B cell (primary cell): ENCODE measurements around the gene ACP7. TPM values are rescaled to one million over a fixed set of nuclear protein-coding genes. Genes with fewer than 3 reads are reported as not detected.

Source experiments
- ATAC-seq: fragments of 200-7000 bp; cut with Tn5 transposase; one replicate; pipeline ENCODE4 v1.10.0; 2021; ENCODE audit warnings: low read depth, mild to moderate bottlenecking, moderate number of reproducible peaks, moderate library complexity
- CTCF ChIA-PET: fragments of 350-600 bp; sonication (Branson Sonifier 250); formaldehyde crosslinking; loops from one replicate; lab custom pipeline; 2021; ENCODE audit warnings: antibody characterized with exemption, inconsistent platforms; lab: Charles Lee
- POLR2A ChIA-PET: fragments of 350-600 bp; sonication (Branson Sonifier 250); formaldehyde crosslinking; loops from one replicate; lab custom pipeline; 2021; ENCODE audit warnings: antibody characterized with exemption; lab: Charles Lee
- DNase-seq: peaks from one replicate; pipeline ENCODE4 v3.0.0; 2013
- H2AFZ ChIP-seq: 2 replicates; pipeline ENCODE4 v1.6.1; 2012; ENCODE audit warnings: mild to moderate bottlenecking, low read depth, low read length; ENCODE audit not compliant: insufficient read depth, poor library complexity, severe bottlenecking
- H3K27ac ChIP-seq, 2 donors: 1 replicate in 1 of 2; 2 replicates in 1 of 2; pipeline ENCODE4 v1.5.1; 2012 to 2013; ENCODE audit warnings: low read length in 2 of 2, mild to moderate bottlenecking in 2 of 2, moderate library complexity in 1 of 2
- H3K27me3 ChIP-seq, 4 experiments: fragments of 200-600 bp in 1 of 4; sonication (generic) in 1 of 4; replicated peaks in 1 of 4; 1 replicate in 2 of 4; 2 replicates in 2 of 4; pipeline versions ENCODE4 v1.6.1 to v1.7.0; 2013 to 2016; ENCODE audit warnings: low read length in 3 of 4, mild to moderate bottlenecking in 2 of 4, mixed read lengths in 1 of 4, moderate library complexity in 1 of 4; ENCODE audit not compliant: insufficient read depth in 4 of 4, control insufficient read depth in 3 of 4; ENCODE audit errors: control extremely low read depth in 1 of 4
- H3K36me3 ChIP-seq, 2 experiments: replicated peaks in 1 of 2; 1 replicate in 1 of 2; 2 replicates in 1 of 2; pipeline versions ENCODE4 v1.6.1 to v1.7.1; 2013; ENCODE audit warnings: low read length in 1 of 2; ENCODE audit not compliant: insufficient read depth in 2 of 2, control insufficient read depth in 1 of 2; ENCODE audit errors: control extremely low read depth in 1 of 2, extremely low read depth in 1 of 2
- H3K4me1 ChIP-seq, 2 donors: fragments of 200-600 bp in 1 of 2; sonication (generic) in 1 of 2; 1 replicate in 1 of 2; 2 replicates in 1 of 2; pipeline versions ENCODE4 v1.5.1 to v1.6.1; 2013 to 2017; ENCODE audit warnings: low read length in 2 of 2; ENCODE audit not compliant: control insufficient read depth in 2 of 2, insufficient read depth in 2 of 2
- H3K4me2 ChIP-seq: replicated peaks from 2 replicates; pipeline ENCODE3; 2012; ENCODE audit warnings: mild to moderate bottlenecking, low read depth, low read length; ENCODE audit not compliant: poor library complexity, severe bottlenecking
- H3K4me3 ChIP-seq, 5 experiments: fragments of 200-600 bp in 1 of 5; sonication (generic) in 1 of 5; 1 replicate in 3 of 5; 2 replicates in 2 of 5; pipeline versions ENCODE4 v1.5.1 to v1.7.0; 2011 to 2016; ENCODE audit warnings: low read length in 4 of 5, mild to moderate bottlenecking in 4 of 5, low read depth in 2 of 5, control low read depth in 1 of 5, moderate library complexity in 1 of 5; ENCODE audit not compliant: insufficient read depth in 1 of 5; ENCODE audit errors: control extremely low read depth in 1 of 5, extremely low read depth in 1 of 5
- H3K79me2 ChIP-seq: fragments of 200-600 bp; sonication (generic); one replicate; pipeline ENCODE4 v1.6.0; 2016; ENCODE audit warnings: low read length; ENCODE audit not compliant: control insufficient read depth, insufficient read depth
- H3K9ac ChIP-seq: fragments of 200-600 bp; sonication (generic); 2 replicates; pipeline ENCODE4 v1.6.1; 2017; ENCODE audit warnings: mild to moderate bottlenecking, low read length, moderate library complexity
- H3K9me3 ChIP-seq, 3 donors: one replicate each; pipeline versions ENCODE4 v1.6.1 to v1.7.1; 2013; ENCODE audit warnings: low read length in 2 of 3; ENCODE audit not compliant: control insufficient read depth in 2 of 3, insufficient read depth in 1 of 3; ENCODE audit errors: control extremely low read depth in 1 of 3
- H4K20me1 ChIP-seq: 2 replicates; pipeline ENCODE4 v1.6.0; 2012; ENCODE audit warnings: mild to moderate bottlenecking, low read length; ENCODE audit not compliant: insufficient read depth, control insufficient read depth, poor library complexity, severe bottlenecking
- H3K27ac Mint-ChIP-seq: one replicate; pipeline ENCODE4 v1.8.0; 2021; ENCODE audit warnings: mixed read lengths
- H3K27me3 Mint-ChIP-seq: one replicate; pipeline ENCODE4 v1.8.0; 2021; ENCODE audit warnings: mixed read lengths
- H3K4me1 Mint-ChIP-seq: one replicate; pipeline ENCODE4 v1.8.0; 2021; ENCODE audit warnings: mixed read lengths
- H3K4me3 Mint-ChIP-seq: one replicate; pipeline ENCODE4 v1.8.0; 2021; ENCODE audit warnings: mixed read lengths
- H3K9me3 Mint-ChIP-seq: one replicate; pipeline ENCODE4 v1.8.0; 2022; ENCODE audit warnings: mixed read lengths; ENCODE audit not compliant: insufficient read depth
- EZH2 ChIP-seq: IDR thresholded peaks from 2 replicates; pipeline ENCODE4 v1.6.1; 2012; ENCODE audit warnings: borderline replicate concordance, low read depth, mild to moderate bottlenecking, moderate library complexity, low read length; ENCODE audit not compliant: insufficient read depth, poor library complexity, severe bottlenecking
- WGBS: methylation state at CpG from one replicate; pipeline ENCODE4 v1.1.5; 2013; ENCODE audit warnings: missing lambda C conversion rate; ENCODE audit not compliant: insufficient coverage; 5-methylcytosine and 5-hydroxymethylcytosine counted together
- intact Hi-C: fragments of 100-400 bp; cut with micrococcal nuclease; formaldehyde crosslinking; loops from one replicate; pipeline ENCODE4 v1.10.0; 2022
- polyA plus RNA-seq: library from polyadenylated mRNA; depleted of rRNA; stranded (reverse); fragments of >200 nt; gene quantifications from 2 replicates; pipeline ENCODE4 v1.2.3, GENCODE V29; 2012
- total RNA-seq, 2 donors: library from RNA; stranded (reverse); fragments of 120-200 nt in 1 of 2; gene quantifications; 1 replicate in 1 of 2; 2 replicates in 1 of 2; pipeline versions ENCODE4 v1.2.3 to v1.2.4, GENCODE V29; 2013 to 2022
- TF ChIP-seq, protein P1 (sequence below): fragments of 200-600 bp; IDR thresholded peaks from one replicate; pipeline ENCODE4 v1.8.0; 2022; ENCODE audit warnings: antibody characterized with exemption, mild to moderate bottlenecking

Gene ACP7
- total and polyA plus RNA-seq, 2 donors (not counting 1 experiment from before 2014, with no cell fraction given): not detected

DNA sequence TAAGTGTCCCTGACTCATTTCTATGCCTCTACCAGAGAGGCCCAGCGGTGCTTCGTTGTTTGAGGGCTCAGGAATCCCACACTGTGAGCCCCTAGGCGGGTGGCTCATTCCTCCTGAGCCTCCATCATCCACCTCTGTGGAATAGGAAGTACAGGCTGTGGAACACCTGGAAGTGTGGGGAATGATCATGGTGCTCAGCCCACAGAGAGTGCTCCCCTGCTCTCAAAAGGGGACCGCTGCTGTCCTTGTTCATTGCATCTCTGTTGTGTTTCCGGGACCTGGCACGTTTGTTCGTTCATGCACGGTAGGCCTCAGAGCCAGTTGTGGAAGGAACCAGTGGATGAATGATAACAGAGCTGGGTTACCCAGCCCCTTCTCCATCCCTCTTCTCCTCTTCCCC lies 1.2 kb downstream of the ACP7 start:
- Histone ChIP-seq H3K4me3 (no peak overlapping the region), H3K4me2 (no peak overlapping the region), H3K4me1 (peaks cover 10 to 12% of the 10 kb centered on the region in 2 donors), H3K9me3 (peaks cover 0 to 3% (median 0%) of the 10 kb centered on the region in 3 donors), H3K27ac (no peak overlapping the region), H4K20me1 (no peaks in the 10 kb centered on the region), H2AFZ (no peak overlapping the region), H3K79me2 (no peaks in the 10 kb centered on the region), H3K9ac (no peak overlapping the region), H3K36me3 (no peaks in the 10 kb centered on the region), H3K27me3 (peaks cover 0 to 40% (median 25%) of the 10 kb centered on the region in 4 experiments)
- 80% methylated on average over 3 of the region's 8 CpGs for WGBS
- ATAC-seq (no peak), DNase-seq (no peak)
- TF ChIP-seq, protein P1, sequence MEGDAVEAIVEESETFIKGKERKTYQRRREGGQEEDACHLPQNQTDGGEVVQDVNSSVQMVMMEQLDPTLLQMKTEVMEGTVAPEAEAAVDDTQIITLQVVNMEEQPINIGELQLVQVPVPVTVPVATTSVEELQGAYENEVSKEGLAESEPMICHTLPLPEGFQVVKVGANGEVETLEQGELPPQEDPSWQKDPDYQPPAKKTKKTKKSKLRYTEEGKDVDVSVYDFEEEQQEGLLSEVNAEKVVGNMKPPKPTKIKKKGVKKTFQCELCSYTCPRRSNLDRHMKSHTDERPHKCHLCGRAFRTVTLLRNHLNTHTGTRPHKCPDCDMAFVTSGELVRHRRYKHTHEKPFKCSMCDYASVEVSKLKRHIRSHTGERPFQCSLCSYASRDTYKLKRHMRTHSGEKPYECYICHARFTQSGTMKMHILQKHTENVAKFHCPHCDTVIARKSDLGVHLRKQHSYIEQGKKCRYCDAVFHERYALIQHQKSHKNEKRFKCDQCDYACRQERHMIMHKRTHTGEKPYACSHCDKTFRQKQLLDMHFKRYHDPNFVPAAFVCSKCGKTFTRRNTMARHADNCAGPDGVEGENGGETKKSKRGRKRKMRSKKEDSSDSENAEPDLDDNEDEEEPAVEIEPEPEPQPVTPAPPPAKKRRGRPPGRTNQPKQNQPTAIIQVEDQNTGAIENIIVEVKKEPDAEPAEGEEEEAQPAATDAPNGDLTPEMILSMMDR: no peak
- TF ChIP-seq EZH2: no peak
- POLR2A ChIA-PET: no interaction called here
- peaks cover 11% of the 10 kb centered on the region for H3K4me1 Mint-ChIP-seq
- CTCF ChIA-PET: no interaction called here
- H3K27ac Mint-ChIP-seq: no peak overlapping the region
- intact Hi-C loops: no loop called here
- H3K27me3 Mint-ChIP-seq: peaks cover 49% of the 10 kb centered on the region
- no peaks in the 10 kb centered on the region for H3K9me3 Mint-ChIP-seq
- no peak overlapping the region for H3K4me3 Mint-ChIP-seq

DNA sequence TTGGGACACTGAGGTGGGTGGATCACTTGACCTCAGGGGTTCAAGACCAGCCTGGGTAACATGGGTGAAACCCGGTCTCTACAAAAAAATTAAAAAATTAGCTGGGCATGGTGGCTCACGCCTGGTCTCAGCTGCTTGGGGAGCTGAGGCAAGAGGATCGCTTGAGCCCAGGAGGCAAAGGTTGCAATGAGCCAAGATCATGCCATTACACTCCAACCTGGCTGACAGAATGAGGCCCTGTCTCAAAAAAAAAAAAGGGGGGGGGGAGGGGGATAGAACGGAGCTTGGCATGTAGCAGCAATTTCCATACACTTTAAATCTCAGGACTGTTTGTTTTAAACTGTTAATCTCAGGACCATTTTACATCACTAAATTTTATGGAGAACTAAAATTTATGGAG lies 2.2 kb downstream of the ACP7 start:
- intact Hi-C loops: no loop called here
- 100% methylated on average over 2 of the region's 4 CpGs for WGBS

More for the DNA sequence above, 2.2 kb downstream of the ACP7 start:
- Histone ChIP-seq H3K27me3 (peaks cover 0 to 37% (median 25%) of the 10 kb centered on the region in 4 experiments), H3K9ac (no peak overlapping the region), H4K20me1 (no peaks in the 10 kb centered on the region), H3K27ac (no peak overlapping the region), H2AFZ (no peak overlapping the region), H3K79me2 (no peaks in the 10 kb centered on the region), H3K9me3 (peaks cover 0 to 3% (median 0%) of the 10 kb centered on the region in 3 donors), H3K4me1 (peaks cover 10 to 12% of the 10 kb centered on the region in 2 donors), H3K36me3 (no peaks in the 10 kb centered on the region), H3K4me3 (no peak overlapping the region), H3K4me2 (no peak overlapping the region)
- CTCF ChIA-PET: interaction anchor here (1.0 kb wide), 1 partner anchor 36 kb away, joined by 3 read pairs; no protein-coding TSS in a partner anchor
- DNase-seq: no peak
- Mint-ChIP-seq H3K27ac (no peak overlapping the region), H3K4me1 (peaks cover 11% of the 10 kb centered on the region), H3K9me3 (no peaks in the 10 kb centered on the region), H3K4me3 (no peak overlapping the region), H3K27me3 (peaks cover 42% of the 10 kb centered on the region)
- no peak for TF ChIP-seq EZH2
- TF ChIP-seq, protein P1: no peak
- no peak for ATAC-seq
- POLR2A ChIA-PET: no interaction called here
